ENCODE data around the gene CILP. TPM values are rescaled to one million over a fixed set of nuclear protein-coding genes. Genes with fewer than 3 reads are reported as not detected.

Gene CILP
- total and polyA plus RNA-seq, 2 donors from 2014 or later, result 0.37 to 1.5 TPM

DNA sequence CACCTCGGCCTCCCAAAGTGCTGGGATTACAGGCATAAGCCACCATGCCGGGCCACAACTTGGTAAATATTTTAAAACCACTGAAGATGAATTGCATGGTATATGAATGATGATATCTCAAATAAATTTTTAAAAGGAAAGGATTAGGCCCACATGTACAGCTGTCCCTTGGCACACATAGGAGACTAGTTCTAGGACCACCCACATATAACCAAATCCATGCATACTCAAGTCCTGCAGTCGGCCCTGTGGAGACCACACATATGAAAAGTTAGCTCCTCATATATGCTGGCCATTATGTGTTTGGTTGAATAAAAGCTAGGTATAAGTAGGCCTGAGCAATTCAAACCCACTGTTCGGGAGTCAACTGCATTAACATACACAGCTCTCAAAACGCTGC, 36.8 kb downstream of the CILP start:
- Histone ChIP-seq H3K27me3 (ENCODE audit: control insufficient read depth, insufficient read depth, low read length) (no peaks in the 10 kb centered on the region), H3K36me3 (ENCODE audit: control insufficient read depth in 2 of 3, insufficient read depth in 3 of 3, low read length in 3 of 3) (peaks cover 9 to 34% (median 9%) of the 10 kb centered on the region in 3 donors), H3K27ac (ENCODE audit: low read depth in 2 of 2, low read length in 2 of 2) (no peak overlapping the region)

GRCh38 chr15:65172531-65172930, 38.7 kb downstream of the CILP start:
- no peaks in the 10 kb centered on the region for H3K9me3 ChIP-seq (ENCODE audit: control insufficient read depth in 2 of 3, insufficient read depth in 1 of 3, low read length in 3 of 3)
- peaks cover 4 to 25% (median 9%) of the 10 kb centered on the region in 3 donors for H3K36me3 ChIP-seq (ENCODE audit: control insufficient read depth in 2 of 3, insufficient read depth in 3 of 3, low read length in 3 of 3)
- DNase-seq, result no peak
- FAIRE-seq, result no peak
- TF ChIP-seq, protein P1, sequence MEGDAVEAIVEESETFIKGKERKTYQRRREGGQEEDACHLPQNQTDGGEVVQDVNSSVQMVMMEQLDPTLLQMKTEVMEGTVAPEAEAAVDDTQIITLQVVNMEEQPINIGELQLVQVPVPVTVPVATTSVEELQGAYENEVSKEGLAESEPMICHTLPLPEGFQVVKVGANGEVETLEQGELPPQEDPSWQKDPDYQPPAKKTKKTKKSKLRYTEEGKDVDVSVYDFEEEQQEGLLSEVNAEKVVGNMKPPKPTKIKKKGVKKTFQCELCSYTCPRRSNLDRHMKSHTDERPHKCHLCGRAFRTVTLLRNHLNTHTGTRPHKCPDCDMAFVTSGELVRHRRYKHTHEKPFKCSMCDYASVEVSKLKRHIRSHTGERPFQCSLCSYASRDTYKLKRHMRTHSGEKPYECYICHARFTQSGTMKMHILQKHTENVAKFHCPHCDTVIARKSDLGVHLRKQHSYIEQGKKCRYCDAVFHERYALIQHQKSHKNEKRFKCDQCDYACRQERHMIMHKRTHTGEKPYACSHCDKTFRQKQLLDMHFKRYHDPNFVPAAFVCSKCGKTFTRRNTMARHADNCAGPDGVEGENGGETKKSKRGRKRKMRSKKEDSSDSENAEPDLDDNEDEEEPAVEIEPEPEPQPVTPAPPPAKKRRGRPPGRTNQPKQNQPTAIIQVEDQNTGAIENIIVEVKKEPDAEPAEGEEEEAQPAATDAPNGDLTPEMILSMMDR (IDR thresholded peaks at IDR 0.05; ENCODE audit: borderline replicate concordance, extremely low read depth, insufficient read depth), result no peak
- no peak overlapping the region for H3K4me3 ChIP-seq (ENCODE audit: low read length in 3 of 3)
- intact Hi-C loops (cut with DNase I), result no loop called here
- H3K27ac ChIP-seq (ENCODE audit: low read depth in 2 of 2, low read length in 2 of 2), result no peak overlapping the region
- H3K27me3 ChIP-seq (ENCODE audit: control insufficient read depth, insufficient read depth, low read length), result no peaks in the 10 kb centered on the region
- H3K4me1 ChIP-seq (ENCODE audit: control insufficient read depth in 2 of 3, insufficient read depth in 2 of 3, low read depth in 1 of 3, low read length in 3 of 3), result peaks cover 0 to 6% (median 0%) of the 10 kb centered on the region in 3 donors
- H3K9ac ChIP-seq (ENCODE audit: low read length in 3 of 3), result no peak overlapping the region

More for the DNA sequence above, 36.8 kb downstream of the CILP start:
- Histone ChIP-seq H3K4me1 (ENCODE audit: control insufficient read depth in 2 of 3, insufficient read depth in 2 of 3, low read depth in 1 of 3, low read length in 3 of 3) (peaks cover 0 to 6% (median 0%) of the 10 kb centered on the region in 3 donors), H3K9me3 (ENCODE audit: control insufficient read depth in 2 of 3, insufficient read depth in 1 of 3, low read length in 3 of 3) (no peaks in the 10 kb centered on the region), H3K4me3 (ENCODE audit: low read length in 3 of 3) (no peak overlapping the region), H3K9ac (ENCODE audit: low read length in 3 of 3) (no peak overlapping the region)
- TF ChIP-seq, protein P1 (IDR thresholded peaks at IDR 0.05; ENCODE audit: borderline replicate concordance, extremely low read depth, insufficient read depth), result no peak
- FAIRE-seq (no peak), DNase-seq (no peak)
- intact Hi-C loops (cut with DNase I), result no loop called here

DNA sequence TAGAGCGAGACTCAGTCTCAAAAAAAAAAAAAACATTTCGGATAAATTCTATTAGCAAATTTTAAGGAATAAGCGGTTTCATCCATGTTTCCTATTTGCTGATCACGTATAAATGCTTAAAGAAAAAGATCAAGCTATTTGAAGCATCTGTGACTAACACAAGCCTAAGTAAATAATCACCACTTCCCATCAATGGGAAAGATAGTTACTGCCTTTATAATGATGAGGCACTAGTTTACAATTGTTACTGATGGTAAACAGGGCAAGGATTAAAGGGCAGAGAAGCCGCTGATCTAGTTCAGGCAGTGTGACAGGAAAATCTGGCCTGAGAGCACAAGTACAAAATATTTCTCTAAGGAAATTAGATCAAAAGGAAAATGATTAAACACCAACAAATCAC, 39.8 kb downstream of the CILP start:
- FAIRE-seq (no peak), DNase-seq (no peak)
- no peak overlapping the region for H3K27ac ChIP-seq (ENCODE audit: low read depth in 2 of 2, low read length in 2 of 2)
- no peak overlapping the region for H3K4me3 ChIP-seq (ENCODE audit: low read length in 3 of 3)
- no peaks in the 10 kb centered on the region for H3K9me3 ChIP-seq (ENCODE audit: control insufficient read depth in 2 of 3, insufficient read depth in 1 of 3, low read length in 3 of 3)
- intact Hi-C loops (cut with DNase I), result no loop called here
- H3K27me3 ChIP-seq (ENCODE audit: control insufficient read depth, insufficient read depth, low read length), result no peaks in the 10 kb centered on the region
- TF ChIP-seq, protein P1 (IDR thresholded peaks at IDR 0.05; ENCODE audit: borderline replicate concordance, extremely low read depth, insufficient read depth), result no peak
- no peak overlapping the region for H3K9ac ChIP-seq (ENCODE audit: low read length in 3 of 3)
- peaks cover 0 to 6% (median 0%) of the 10 kb centered on the region in 3 donors for H3K4me1 ChIP-seq (ENCODE audit: control insufficient read depth in 2 of 3, insufficient read depth in 2 of 3, low read depth in 1 of 3, low read length in 3 of 3)
- H3K36me3 ChIP-seq (ENCODE audit: control insufficient read depth in 2 of 3, insufficient read depth in 3 of 3, low read length in 3 of 3), result peaks cover 2 to 18% (median 4%) of the 10 kb centered on the region in 3 donors

GRCh38 chr15:65165875-65166274, 45.4 kb downstream of the CILP start:
- no peak overlapping the region for H3K27ac ChIP-seq (ENCODE audit: low read depth in 2 of 2, low read length in 2 of 2)
- no peak overlapping the region for H3K9ac ChIP-seq (ENCODE audit: low read length in 3 of 3)
- H3K4me1 ChIP-seq (ENCODE audit: control insufficient read depth in 2 of 3, insufficient read depth in 2 of 3, low read depth in 1 of 3, low read length in 3 of 3), result peaks cover 0 to under 1% (median 0%) of the 10 kb centered on the region in 3 donors
- peaks cover 5 to 14% (median 7%) of the 10 kb centered on the region in 3 donors for H3K36me3 ChIP-seq (ENCODE audit: control insufficient read depth in 2 of 3, insufficient read depth in 3 of 3, low read length in 3 of 3)
- H3K9me3 ChIP-seq (ENCODE audit: control insufficient read depth in 2 of 3, insufficient read depth in 1 of 3, low read length in 3 of 3), result no peaks in the 10 kb centered on the region
- intact Hi-C loops (cut with DNase I), result no loop called here
- FAIRE-seq, result no peak
- no peaks in the 10 kb centered on the region for H3K27me3 ChIP-seq (ENCODE audit: control insufficient read depth, insufficient read depth, low read length)
- TF ChIP-seq, protein P1 (IDR thresholded peaks at IDR 0.05; ENCODE audit: borderline replicate concordance, extremely low read depth, insufficient read depth), result no peak
- H3K4me3 ChIP-seq (ENCODE audit: low read length in 3 of 3), result no peak overlapping the region
- no peak for DNase-seq

Measured in kidney (tissue), 14 donors.